Measurements from ENCODE around the gene PDPR.
"Not testable (repeated sequence)": the region's sequence is repeated elsewhere in the genome, so short reads cannot be mapped to it uniquely, and the experiment has no call there.

PDPR gene

GRCh38 chr16:70174387-70174932 lies 60.3 kb downstream of the PDPR start:
- H3K9ac ChIP-seq (ENCODE audit: low read depth, low read length) = not testable (repeated sequence)

GRCh38 chr16:70187858-70188607 lies 73.9 kb downstream of the PDPR start:
- not testable (repeated sequence) for H3K4me3 ChIP-seq (ENCODE audit: low read depth, low read length); H3K9ac ChIP-seq (ENCODE audit: low read depth, low read length); H3K36me3 ChIP-seq (ENCODE audit: control insufficient read depth, insufficient read depth, low read length); H3K4me1 ChIP-seq (ENCODE audit: control insufficient read depth, insufficient read depth, low read length); H3K27me3 ChIP-seq (ENCODE audit: control insufficient read depth, insufficient read depth, low read length); H3K9me3 ChIP-seq (ENCODE audit: control insufficient read depth, insufficient read depth, low read length)

More at GRCh38 chr16:70174387-70174932, 60.3 kb downstream of the PDPR start:
- not testable (repeated sequence) for H3K4me3 ChIP-seq (ENCODE audit: low read depth, low read length); H3K36me3 ChIP-seq (ENCODE audit: control insufficient read depth, insufficient read depth, low read length); H3K9me3 ChIP-seq (ENCODE audit: control insufficient read depth, insufficient read depth, low read length); H3K27me3 ChIP-seq (ENCODE audit: control insufficient read depth, insufficient read depth, low read length); H3K4me1 ChIP-seq (ENCODE audit: control insufficient read depth, insufficient read depth, low read length)

DNA sequence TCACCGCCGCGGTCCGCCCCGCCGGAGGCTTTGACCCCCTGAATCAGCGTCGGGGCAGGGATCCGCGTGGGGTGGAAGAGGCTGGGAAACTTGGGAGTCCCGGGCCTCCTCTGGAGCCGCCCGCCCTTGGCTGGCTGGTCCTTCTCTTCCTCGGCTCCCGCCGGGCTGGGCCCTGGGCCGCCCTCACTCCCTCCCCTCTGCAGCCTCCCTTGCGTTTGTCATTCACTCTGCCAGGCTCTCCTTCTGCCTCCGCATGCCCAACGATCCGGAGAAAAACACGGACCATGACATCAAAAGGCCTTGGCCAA lies 74.4 kb downstream of the PDPR start:
- not testable (repeated sequence) for H3K27me3 ChIP-seq (ENCODE audit: control insufficient read depth, insufficient read depth, low read length); H3K4me3 ChIP-seq (ENCODE audit: low read depth, low read length); H3K9ac ChIP-seq (ENCODE audit: low read depth, low read length); H3K36me3 ChIP-seq (ENCODE audit: control insufficient read depth, insufficient read depth, low read length); H3K9me3 ChIP-seq (ENCODE audit: control insufficient read depth, insufficient read depth, low read length); H3K4me1 ChIP-seq (ENCODE audit: control insufficient read depth, insufficient read depth, low read length)

DNA sequence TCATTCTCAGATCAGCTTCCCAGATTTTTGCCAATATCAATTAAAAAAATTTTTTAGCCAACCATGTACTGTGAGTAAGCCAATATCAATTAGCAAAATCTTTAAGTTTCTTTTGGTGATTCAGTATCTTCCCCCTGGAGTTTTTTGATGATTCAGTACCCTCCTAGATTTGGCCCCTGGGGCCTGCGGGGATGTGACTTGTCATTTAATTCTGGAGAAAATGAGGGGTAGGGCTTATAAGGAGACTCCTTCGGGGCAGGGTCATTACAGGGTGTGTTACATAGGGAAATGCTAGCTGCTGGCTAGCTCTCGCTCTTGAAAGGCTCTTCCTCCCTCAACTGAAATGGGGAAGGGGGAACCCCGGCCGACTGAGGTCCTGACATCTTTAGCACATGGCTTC lies 76.4 kb downstream of the PDPR start:
- H3K4me1 ChIP-seq (ENCODE audit: control insufficient read depth, insufficient read depth, low read length); H3K9me3 ChIP-seq (ENCODE audit: control insufficient read depth, insufficient read depth, low read length); H3K4me3 ChIP-seq (ENCODE audit: low read depth, low read length); H3K36me3 ChIP-seq (ENCODE audit: control insufficient read depth, insufficient read depth, low read length); H3K9ac ChIP-seq (ENCODE audit: low read depth, low read length); H3K27me3 ChIP-seq (ENCODE audit: control insufficient read depth, insufficient read depth, low read length): not testable (repeated sequence)

GRCh38 chr16:70196683-70197300 lies 82.7 kb downstream of the PDPR start:
- not testable (repeated sequence) for H3K36me3 ChIP-seq (ENCODE audit: control insufficient read depth, insufficient read depth, low read length); H3K27me3 ChIP-seq (ENCODE audit: control insufficient read depth, insufficient read depth, low read length); H3K9ac ChIP-seq (ENCODE audit: low read depth, low read length); H3K4me1 ChIP-seq (ENCODE audit: control insufficient read depth, insufficient read depth, low read length); H3K9me3 ChIP-seq (ENCODE audit: control insufficient read depth, insufficient read depth, low read length); H3K4me3 ChIP-seq (ENCODE audit: low read depth, low read length)

DNA sequence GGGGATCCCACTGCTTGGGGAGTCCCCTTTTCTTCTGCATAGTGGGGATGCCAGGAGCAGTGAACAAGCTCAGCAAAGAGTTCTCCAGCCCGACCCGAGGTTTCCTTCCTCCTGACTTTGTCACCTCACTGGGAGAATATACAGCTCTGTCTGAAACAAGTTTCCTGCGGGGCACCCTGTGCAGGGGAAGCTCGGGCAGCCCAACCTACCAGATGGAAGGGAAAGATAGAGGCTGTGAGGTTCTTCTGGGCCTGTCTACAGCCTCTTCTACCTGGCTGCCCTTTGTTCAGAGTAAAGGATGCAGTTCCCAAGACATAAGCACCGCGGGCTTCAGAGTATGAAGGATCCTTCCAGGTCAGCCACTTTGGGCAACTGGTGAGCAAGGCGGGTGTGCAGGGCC lies 83.5 kb downstream of the PDPR start:
- not testable (repeated sequence) for H3K9me3 ChIP-seq (ENCODE audit: control insufficient read depth, insufficient read depth, low read length); H3K4me3 ChIP-seq (ENCODE audit: low read depth, low read length); H3K4me1 ChIP-seq (ENCODE audit: control insufficient read depth, insufficient read depth, low read length); H3K9ac ChIP-seq (ENCODE audit: low read depth, low read length); H3K36me3 ChIP-seq (ENCODE audit: control insufficient read depth, insufficient read depth, low read length); H3K27me3 ChIP-seq (ENCODE audit: control insufficient read depth, insufficient read depth, low read length)

DNA sequence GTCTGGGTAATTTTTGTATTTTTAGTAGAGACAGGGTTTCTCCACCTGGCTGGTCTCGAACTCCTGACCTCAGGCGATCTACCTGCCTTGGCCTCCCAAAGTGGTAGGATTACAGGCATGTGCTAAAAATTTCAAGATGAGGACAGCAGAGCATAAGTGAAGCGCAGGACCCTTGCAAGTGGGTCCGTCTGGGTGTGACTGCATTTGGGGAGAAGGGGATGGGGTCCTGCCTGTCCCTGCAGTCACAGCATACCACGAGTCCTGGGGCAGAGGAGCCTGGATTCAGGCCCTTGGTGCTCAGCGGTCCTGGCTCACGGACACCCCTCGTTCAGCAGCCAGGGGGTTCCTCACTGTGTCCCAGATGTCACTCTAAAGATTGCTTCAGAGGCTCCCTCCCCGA lies 84.1 kb downstream of the PDPR start:
- not testable (repeated sequence) for H3K9ac ChIP-seq (ENCODE audit: low read depth, low read length); H3K36me3 ChIP-seq (ENCODE audit: control insufficient read depth, insufficient read depth, low read length); H3K4me1 ChIP-seq (ENCODE audit: control insufficient read depth, insufficient read depth, low read length); H3K27me3 ChIP-seq (ENCODE audit: control insufficient read depth, insufficient read depth, low read length); H3K9me3 ChIP-seq (ENCODE audit: control insufficient read depth, insufficient read depth, low read length); H3K4me3 ChIP-seq (ENCODE audit: low read depth, low read length)

DNA sequence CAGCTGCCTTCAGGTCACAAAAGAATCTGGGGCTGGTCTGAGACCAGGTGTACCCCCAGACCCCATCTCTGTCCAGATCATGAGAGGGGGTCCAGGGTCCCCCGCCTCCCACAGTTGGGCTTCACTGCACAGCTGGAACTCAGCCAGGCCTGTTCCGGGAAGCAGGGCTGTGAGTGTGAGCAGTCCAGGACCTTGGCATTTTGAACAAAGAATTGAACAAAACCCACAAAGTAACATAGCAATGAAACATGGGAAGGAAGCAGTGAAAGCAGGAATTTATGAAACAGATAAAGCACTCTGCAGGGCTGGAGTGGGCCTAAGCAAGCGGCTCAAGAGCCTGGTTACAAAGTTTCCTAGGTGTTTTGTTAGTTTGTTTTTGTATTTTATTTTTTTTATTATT lies 84.5 kb downstream of the PDPR start:
- H3K9ac ChIP-seq (ENCODE audit: low read depth, low read length); H3K9me3 ChIP-seq (ENCODE audit: control insufficient read depth, insufficient read depth, low read length); H3K36me3 ChIP-seq (ENCODE audit: control insufficient read depth, insufficient read depth, low read length); H3K27me3 ChIP-seq (ENCODE audit: control insufficient read depth, insufficient read depth, low read length); H3K4me1 ChIP-seq (ENCODE audit: control insufficient read depth, insufficient read depth, low read length); H3K4me3 ChIP-seq (ENCODE audit: low read depth, low read length): not testable (repeated sequence)

DNA sequence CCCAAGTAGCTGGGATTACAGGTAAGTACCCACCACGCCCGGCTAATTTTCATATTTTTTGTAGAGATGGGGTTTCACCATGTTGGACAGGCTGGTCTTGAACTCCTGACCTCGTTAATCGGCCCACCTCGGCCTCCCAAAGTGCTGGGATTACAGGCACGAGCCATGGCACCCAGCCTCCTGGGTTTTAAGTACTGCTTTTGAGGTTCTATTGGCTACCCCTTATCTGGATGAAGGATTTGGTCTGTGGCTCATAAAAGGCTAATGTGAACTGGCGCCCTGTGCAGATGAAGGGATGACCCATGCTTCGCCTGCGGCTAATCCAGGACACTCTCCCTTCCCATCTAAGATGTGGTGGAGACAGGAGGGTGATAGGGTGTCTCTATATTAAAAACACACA lies 85.0 kb downstream of the PDPR start:
- not testable (repeated sequence) for H3K9ac ChIP-seq (ENCODE audit: low read depth, low read length); H3K4me1 ChIP-seq (ENCODE audit: control insufficient read depth, insufficient read depth, low read length); H3K9me3 ChIP-seq (ENCODE audit: control insufficient read depth, insufficient read depth, low read length); H3K27me3 ChIP-seq (ENCODE audit: control insufficient read depth, insufficient read depth, low read length); H3K36me3 ChIP-seq (ENCODE audit: control insufficient read depth, insufficient read depth, low read length); H3K4me3 ChIP-seq (ENCODE audit: low read depth, low read length)

DNA sequence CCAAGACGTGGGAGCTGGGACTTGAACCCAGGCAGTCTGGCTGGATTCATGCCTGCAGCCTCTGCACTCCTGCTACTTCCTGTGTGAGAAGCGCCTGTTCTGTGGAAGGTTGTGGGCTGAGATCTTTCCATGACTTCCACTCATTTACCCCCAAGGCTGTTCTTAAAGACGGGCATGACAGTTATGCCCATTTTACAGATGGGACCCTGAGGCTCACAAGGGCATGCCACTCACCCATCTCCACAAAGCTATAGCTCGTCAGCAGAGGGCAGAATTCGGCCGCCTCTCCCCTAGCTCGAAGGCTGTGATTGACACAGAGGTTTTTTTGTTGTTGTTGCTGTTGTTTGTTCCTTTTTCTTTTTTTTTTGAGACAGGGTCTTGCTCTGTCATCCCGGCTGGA lies 85.9 kb downstream of the PDPR start:
- H3K27me3 ChIP-seq (ENCODE audit: control insufficient read depth, insufficient read depth, low read length); H3K36me3 ChIP-seq (ENCODE audit: control insufficient read depth, insufficient read depth, low read length); H3K9me3 ChIP-seq (ENCODE audit: control insufficient read depth, insufficient read depth, low read length); H3K9ac ChIP-seq (ENCODE audit: low read depth, low read length); H3K4me1 ChIP-seq (ENCODE audit: control insufficient read depth, insufficient read depth, low read length); H3K4me3 ChIP-seq (ENCODE audit: low read depth, low read length): not testable (repeated sequence)

DNA sequence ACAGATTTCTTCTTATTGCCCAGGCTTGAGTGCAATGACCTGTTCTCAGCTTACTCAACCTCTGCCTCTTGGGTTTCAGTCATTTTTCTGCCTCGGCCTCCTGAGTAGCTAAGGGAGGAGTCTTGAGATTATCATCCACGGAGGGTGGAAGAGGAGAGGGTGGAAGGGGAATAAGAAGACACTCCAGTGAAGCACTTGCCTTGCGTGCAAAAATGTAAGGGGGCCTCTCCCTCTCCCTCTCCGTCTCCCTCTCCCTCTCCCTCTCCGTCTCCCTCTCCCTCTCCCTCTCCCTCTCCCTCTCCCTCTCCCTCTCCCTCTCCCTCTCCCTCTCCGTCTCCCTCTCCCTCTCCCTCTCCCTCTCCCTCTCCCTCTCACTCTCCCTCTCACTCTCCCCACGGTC lies 89.4 kb downstream of the PDPR start:
- not testable (repeated sequence) for H3K4me3 ChIP-seq (ENCODE audit: low read depth, low read length); H3K4me1 ChIP-seq (ENCODE audit: control insufficient read depth, insufficient read depth, low read length); H3K36me3 ChIP-seq (ENCODE audit: control insufficient read depth, insufficient read depth, low read length); H3K9me3 ChIP-seq (ENCODE audit: control insufficient read depth, insufficient read depth, low read length); H3K9ac ChIP-seq (ENCODE audit: low read depth, low read length); H3K27me3 ChIP-seq (ENCODE audit: control insufficient read depth, insufficient read depth, low read length)

DNA sequence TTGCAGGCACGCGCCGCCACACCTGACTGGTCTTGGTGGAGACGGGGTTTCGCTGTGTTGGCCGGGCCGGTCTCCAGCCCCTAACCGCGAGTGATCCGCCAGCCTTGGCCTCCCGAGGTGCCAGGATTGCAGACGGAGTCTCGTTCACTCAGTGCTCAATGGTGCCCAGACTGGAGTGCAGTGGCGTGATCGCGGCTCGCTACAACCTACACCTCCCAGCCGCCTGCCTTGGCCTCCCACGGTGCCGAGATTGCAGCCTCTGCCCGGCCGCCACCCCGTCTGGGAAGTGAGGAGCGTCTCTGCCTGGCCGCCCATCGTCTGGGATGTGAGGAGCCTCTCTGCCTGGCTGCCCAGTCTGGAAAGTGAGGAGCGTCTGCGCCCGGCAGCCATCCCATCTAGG lies 89.9 kb downstream of the PDPR start:
- H3K9me3 ChIP-seq (ENCODE audit: control insufficient read depth, insufficient read depth, low read length); H3K9ac ChIP-seq (ENCODE audit: low read depth, low read length); H3K36me3 ChIP-seq (ENCODE audit: control insufficient read depth, insufficient read depth, low read length); H3K4me1 ChIP-seq (ENCODE audit: control insufficient read depth, insufficient read depth, low read length); H3K4me3 ChIP-seq (ENCODE audit: low read depth, low read length); H3K27me3 ChIP-seq (ENCODE audit: control insufficient read depth, insufficient read depth, low read length): not testable (repeated sequence)

Data from iPS-15b (cell line).